ENCODE results near the gene PUS10.
"Not testable (repeated sequence)": the region's sequence is repeated elsewhere in the genome, so short reads cannot be mapped to it uniquely, and the experiment has no call there.

The PUS10 gene, protein sequence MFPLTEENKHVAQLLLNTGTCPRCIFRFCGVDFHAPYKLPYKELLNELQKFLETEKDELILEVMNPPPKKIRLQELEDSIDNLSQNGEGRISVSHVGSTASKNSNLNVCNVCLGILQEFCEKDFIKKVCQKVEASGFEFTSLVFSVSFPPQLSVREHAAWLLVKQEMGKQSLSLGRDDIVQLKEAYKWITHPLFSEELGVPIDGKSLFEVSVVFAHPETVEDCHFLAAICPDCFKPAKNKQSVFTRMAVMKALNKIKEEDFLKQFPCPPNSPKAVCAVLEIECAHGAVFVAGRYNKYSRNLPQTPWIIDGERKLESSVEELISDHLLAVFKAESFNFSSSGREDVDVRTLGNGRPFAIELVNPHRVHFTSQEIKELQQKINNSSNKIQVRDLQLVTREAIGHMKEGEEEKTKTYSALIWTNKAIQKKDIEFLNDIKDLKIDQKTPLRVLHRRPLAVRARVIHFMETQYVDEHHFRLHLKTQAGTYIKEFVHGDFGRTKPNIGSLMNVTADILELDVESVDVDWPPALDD

DNA sequence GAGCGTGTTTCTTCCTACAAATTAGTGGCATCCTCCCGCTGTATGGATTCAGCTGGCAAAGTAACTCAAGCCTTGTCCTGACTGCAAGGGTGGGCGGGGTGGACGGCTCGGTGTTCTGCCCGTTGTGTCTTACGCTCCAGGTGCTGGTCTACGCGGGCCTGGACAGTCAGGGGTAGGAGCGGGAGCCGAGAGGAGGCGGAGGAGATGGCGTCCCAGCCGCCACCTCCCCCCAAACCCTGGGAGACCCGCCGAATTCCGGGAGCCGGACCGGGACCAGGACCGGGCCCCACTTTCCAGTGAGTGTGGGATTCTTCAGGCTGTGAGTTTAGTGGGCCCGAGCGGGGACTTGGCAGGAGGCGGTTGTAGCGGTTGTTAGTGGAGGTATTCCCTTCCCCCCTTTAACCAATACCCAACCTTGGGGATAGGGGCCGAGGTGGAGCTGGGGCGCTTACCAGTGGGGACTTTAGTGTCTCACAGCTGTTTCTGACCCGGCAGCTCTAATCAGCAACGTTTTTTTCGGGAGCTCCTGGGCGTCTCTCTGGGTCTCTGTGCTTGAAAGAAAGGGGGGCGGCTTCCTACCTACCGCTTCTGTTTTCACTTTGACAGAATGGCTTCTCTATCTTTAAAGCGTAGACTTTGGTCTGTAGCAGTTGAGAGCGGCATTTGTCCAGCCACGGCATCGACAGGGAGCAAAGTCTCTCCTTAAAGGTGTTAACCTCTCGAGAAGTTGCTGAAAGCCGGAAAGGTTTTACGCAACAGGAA lies at the start of gene PUS10, which contains the start of gene PEX13:
PUS10 (minus strand) TSS at position 700 of the 762 bp plus-strand sequence. CDS start 6,365 bp downstream, outside the sequence.
PEX13 (plus strand) TSS at position 165 of the 762 bp plus-strand sequence; CDS start at position 205, 40 bp downstream.
- DNase-seq (ENCODE audit: low read depth): peak; percentile 41

DNA sequence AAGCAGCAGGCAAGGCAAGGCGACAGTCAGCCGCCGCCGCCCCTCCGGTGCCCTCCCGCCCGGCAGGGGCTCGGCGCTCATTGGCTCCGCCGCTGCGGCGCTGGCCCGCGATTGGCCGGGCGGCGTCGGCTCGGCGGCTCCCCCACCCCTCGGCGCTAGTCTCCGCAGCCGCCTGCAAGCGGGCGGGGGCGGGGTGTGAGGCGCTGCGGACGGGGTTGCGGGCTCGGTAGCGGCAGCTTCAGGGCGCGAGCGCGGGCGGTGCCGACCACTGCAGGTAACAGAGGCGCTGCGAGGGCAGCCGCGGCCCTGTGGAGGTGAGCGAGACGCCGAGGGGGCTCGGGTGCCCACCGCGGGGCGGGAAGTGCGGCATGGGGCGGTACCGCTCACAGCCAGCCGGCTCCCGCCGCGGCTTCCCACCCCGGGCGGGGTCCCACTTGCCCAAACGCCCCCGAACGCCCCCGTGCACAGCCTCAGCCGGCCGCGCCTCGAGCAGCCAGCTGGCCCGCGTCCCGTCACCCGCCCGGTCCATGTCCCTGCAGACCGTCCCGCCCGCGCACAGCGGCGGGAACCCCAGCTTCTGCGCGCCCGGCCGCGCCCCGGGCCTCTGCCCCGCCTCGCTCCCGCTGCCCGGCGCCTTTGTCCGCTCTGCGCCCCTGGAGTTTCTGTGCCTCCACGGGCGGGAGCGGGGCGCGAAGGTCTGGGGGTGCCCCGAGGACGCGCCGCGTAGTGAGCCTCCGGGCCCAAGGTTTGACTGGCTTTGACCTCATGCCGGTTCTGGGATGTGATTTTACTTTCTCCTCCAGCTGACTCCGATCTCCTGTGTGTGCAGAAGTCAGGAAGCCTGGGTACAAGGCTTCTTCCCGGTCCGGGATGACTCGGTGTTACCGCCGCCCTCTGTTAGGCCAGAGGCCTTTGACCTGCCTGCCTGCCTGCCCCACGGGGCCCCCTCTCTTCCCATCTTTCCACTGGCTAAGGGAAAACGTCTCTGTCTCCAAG lies 48.0 kb upstream of the PUS10 start, which contains the start of gene SANBR:
SANBR (plus strand) TSS at position 158 of the 996 bp plus-strand sequence. CDS start 4,480 bp downstream, outside the sequence.
- peak; percentile 70 for DNase-seq (ENCODE audit: low read depth)

DNA sequence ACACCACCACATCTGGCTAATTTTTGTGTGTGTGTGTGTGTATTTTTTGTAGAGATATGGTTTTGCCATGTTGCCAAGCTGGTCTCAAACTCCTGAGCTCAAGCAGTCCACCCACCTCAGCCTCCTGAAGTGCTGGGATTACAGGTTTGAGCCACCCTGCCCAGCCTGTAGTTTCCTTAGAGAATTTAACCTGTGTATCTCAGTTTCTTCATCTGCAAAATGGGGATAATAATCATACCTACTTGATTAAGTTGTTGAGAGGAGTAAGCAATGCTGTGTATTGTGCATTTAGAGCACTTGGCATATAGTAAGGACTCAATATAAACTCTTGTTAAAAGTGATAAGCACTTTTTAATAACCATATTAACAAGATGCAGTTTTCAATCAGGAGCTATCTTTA lies 41.3 kb upstream of the PUS10 start:
- DNase-seq (ENCODE audit: low read depth): no peak

DNA sequence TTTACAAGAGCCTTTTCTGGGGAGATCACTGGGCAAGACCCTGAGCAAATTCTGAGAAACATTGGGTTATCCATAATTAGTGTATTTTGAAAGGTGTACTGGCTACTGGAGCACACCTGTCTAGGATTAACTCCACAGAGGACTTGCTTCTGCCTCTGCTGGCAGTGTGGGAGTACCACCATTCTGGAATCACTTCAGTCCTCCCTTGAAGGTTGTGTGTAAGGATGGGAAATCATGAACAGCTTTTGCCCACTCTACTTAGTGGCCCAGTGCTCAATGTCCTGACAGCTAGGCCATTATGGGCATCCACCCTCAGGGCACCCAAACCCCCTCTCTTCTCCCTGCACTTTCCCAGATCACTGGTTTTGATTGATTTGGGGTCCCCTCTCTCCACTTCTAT lies 39.5 kb upstream of the PUS10 start:
- no peak for DNase-seq (ENCODE audit: low read depth)

DNA sequence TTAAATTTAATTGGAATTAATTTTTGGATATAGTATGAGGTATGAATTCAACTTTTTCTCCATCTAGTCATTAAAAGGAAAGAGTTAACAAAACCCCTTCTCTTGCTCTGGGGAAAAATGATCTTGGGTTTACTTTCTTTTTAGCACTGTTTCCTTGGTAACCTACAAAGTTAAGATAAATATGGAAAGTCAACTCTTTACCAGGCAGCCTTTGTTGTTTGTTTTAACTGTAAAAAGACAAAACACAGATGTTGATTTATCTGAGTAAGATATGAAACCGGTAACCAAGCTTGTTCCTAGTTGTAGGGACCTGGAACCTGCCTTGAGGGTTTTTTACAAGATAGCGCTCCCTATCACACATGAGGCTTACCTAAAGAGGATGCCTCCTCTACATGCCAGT lies 37.5 kb upstream of the PUS10 start:
- DNase-seq (ENCODE audit: low read depth): no peak

DNA sequence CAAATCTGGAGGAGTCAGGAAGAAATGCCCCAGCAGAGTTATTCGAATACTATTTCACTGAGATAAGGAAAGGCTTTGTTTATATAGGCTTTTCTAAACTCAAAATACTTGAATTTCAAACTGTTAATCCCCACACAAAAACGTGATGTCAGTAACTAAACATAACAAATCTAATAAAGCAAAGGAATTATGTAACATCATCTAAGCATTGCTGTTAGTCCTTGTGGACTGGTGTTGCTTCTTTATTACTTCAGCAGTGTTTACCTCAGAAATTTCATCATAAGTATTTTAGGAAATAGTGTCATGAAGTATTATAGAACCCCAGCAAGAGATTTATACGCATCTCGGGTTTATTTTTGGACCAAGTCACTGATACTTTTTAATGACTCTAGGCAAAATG lies 27.9 kb upstream of the PUS10 start:
- no peak for DNase-seq (ENCODE audit: low read depth)

DNA sequence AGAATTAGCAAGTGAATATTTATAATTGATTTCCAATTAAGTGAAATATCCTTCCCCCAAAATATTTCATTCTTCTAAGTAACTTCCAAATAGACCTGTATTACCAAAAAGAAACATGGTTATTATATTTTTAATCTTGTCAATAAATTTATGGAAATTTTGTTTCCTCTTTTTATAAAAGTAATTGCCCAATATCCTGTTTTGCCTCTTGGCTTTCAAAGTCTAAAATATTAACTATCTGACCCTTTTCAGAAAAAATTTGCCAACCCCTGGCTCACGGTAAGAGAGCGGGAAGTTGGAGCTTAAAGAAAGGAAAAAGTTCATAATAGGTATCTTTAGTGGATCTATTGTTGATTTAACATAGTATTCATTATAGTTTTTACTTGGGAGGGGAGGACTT lies 27.2 kb upstream of the PUS10 start:
- DNase-seq (ENCODE audit: low read depth): no peak

DNA sequence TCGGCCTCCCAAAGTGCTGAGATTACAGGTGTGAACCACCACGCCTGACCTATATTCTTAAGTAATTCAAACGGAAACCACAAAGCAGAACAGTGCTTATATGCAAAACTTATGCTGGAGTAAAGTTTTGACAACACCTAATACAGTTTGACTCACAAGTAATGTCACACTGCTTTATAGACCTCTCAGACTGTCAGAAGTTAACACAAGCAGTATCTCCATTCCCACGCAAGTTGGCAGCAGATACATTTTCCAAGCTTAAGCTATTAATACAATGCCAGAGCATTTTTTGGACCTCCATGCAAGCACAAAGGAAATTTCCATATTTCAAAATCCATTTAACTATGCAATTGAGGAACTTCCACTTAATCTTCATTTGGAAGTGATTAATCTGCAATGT lies 26.6 kb upstream of the PUS10 start:
- no peak for DNase-seq (ENCODE audit: low read depth)

DNA sequence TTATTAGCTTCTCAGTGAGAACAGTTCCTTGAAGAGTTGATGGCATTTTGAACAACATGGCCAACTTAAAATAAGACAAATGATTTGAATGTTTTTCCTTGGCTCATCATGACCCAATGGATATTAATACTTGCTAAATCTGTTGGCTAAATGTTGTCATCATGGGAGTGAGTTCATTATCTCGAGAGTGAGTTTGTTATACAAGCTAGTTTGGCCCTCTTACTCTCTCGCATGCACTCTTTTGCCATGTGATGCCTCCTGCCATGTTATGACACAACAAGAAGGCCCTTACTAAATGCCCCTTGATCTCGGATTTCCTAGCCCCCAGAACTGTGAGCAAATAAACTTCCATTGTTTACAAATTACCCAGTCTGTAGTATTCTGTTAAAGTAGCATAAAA lies 24.8 kb upstream of the PUS10 start:
- no peak for DNase-seq (ENCODE audit: low read depth)

DNA sequence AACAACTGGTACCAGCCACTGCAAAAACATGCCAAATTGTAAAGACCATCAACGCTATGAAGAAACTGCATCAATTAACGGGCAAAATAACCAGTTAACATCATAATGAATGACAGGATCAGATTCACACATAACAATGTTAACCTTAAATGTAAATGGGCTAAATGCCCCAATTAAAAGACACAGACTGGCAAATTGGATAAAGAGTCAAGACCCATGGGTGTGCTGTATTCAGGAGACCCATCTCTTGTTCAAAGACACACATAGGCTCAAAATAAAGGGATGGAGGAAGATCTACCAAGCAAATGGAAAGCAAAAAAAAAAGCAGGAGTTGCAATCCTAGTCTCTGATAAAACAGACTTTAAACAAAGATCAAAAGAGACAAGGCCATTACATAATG lies 18.6 kb upstream of the PUS10 start:
- DNase-seq (ENCODE audit: low read depth): not testable (repeated sequence)

DNA sequence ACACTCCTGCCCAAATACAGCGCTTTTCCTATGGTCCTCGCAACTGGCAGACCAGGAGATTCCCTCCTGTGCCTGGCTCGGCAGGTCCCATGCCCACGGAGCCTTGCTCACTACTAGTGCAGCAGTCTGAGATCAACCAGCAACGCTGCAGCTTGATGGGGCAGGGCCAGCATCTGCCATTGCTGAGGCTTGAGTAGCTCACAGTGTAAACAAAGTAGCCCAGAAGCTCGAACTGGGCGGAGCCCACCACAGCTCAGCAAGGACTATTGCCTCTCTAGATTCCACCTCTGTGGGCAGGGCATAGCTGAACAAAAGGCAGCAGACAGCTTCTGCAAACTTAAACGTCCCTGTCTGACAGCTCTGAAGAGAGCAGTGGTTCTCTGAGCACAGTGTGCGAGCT lies 16.5 kb upstream of the PUS10 start:
- not testable (repeated sequence) for DNase-seq (ENCODE audit: low read depth)

DNA sequence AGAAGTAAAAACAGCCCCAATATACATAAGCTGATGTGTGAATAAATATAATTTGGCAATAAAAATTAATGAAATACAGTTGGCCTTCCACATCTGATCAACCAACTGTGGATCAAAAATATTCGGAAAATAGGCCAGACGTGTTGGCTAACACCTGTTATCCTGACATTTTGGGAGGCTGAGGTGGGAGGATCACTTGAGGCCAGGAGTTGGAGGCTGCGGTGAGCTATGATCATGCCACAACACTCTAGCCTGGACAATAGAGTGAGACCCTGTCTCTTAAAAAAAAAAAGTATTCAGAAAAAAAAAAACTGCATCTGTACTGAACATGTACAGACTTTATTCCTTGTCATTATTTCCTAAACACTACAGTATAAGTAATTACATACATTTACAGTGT lies 11.5 kb upstream of the PUS10 start:
- DNase-seq (ENCODE audit: low read depth): no peak

DNA sequence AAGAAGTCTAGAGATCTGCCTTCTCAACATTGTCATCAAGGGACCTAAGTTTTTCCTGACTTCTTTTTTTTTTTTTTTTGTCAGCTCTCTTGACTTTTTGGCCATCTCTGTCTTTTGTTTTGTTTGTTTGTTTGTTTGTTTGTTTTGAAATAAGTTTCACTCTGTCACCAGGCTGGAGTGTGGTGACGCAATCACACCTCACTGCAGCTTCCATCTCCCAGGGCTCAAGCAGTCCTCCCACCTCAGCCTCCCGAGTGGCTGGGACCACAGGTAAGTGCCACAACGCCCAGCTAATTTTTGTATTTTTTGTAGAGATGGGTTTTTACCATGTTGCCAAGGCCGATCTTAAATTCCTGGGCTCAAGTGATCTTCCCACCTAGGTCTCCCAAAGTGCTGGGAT lies 5.6 kb upstream of the PUS10 start:
- DNase-seq (ENCODE audit: low read depth): no peak

DNA sequence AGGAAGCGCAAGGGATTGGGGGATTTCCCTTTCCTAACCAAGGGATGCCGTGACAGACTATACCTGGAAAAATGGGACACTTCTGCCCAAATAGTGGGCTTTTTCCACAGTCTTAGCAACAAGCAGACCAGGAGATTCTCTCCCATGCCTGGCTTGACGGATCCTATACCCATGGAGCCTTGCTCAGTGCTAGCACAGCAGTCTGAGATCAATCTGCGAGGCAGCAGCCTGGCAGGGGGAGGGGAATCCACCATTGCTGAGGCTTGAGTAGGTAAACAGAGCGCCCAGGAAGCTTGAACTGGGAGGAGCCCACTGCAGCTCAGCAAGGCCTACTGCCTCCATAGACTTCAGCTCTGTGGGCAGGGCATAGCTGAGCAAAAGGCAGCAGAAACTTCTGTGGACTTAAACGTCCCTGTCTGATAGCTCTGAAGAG lies 3.2 kb upstream of the PUS10 start:
- no peak for DNase-seq (ENCODE audit: low read depth)

DNA sequence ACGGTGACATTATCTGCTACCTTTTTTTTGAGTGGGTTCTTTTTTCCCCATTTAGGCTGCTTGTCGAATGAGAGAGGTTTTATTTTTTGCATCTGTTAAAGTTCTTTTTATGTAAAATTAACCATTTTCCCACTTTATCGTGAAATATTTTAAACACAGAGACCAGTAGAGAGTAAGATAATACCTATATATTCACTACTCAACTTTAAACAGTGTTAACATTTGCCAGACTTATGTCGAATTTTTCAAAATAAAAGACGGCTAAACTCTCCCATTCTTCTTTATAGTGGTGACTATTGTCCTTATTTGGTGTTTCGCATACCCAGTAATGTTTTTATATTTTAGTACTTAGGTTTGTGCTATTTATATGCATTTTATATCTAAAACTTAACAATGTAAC lies 743 bp upstream of the PUS10 start:
- DNase-seq (ENCODE audit: low read depth): no peak

DNA sequence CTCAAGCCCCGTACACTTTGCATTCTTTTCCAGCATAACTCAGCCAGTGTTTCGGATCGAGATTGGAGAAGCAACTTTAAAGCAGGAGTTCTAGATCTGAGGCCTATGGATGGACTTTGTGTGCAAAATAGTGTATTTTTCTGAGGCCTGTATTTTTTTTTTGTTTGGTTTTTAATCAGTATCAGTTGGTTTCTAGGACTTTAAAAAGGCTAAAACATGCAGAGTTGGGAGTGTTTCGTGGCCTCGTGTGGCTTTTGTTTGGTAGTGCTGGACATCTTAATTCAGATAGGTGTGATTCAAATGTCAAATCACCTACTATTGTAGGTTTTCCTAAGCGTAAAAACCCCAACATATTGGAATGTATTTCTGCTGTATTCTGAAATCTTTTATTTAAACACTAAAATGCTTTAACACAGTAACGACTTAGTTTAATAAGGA lies 282 bp upstream of the PUS10 start:
- no peak for DNase-seq (ENCODE audit: low read depth)

DNA sequence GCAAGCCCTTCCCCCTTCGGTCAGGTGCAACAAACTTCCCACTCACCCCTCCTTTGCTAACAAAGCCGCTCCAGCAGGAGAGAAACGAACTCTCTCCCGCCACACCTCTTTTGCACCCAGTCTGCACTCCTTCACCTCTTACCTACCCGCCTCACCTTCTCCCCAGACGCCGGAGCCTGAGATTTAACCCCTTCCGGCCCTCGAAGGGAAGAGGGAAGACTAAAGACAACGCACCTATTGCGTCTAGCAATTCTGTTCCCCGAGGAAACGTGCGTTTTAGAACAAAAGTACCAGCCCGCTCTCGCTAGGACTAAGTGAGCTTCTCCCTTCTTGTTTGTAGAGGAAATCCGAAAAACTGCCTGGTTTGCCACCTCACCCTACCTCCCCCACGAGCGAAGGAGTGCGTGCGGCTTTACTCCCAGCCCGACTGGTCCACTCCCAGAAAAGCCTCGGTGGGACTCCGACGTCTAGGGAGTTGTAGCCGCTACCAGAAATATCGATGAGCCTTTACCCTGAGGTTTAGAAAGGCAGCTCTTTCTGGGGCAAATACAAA lies 976 bp downstream of the PUS10 start:
- DNase-seq (ENCODE audit: low read depth): peak; percentile 51

DNA sequence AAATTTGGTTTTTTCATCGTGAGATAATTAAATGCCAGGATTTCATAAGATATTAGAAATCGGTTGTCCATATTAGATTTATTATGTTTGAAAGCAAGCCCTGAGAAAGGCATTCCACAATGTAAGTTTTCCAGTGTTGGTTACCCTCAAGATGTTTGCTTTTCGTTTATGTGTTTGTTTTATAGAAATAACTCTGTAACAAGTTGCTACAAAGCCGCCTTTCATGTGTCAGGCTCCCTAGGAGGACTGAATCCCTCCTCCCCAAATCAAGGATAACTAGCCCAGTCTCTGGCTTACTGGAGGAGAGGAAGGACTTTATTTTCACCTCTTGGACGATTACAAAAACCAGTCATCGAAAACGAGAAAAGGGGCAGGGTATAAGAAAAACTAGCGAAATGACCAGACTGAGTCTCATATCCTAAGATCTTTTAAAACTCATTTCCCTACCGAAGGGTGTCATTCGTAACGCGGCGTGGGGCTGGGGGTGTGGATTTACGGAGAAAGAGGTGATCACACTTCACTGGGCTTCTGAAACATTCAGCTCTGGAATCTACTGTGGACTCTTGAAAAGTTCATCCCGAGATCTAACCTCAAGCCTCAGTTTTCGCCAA lies 1.6 kb downstream of the PUS10 start:
- DNase-seq (ENCODE audit: low read depth): no peak

DNA sequence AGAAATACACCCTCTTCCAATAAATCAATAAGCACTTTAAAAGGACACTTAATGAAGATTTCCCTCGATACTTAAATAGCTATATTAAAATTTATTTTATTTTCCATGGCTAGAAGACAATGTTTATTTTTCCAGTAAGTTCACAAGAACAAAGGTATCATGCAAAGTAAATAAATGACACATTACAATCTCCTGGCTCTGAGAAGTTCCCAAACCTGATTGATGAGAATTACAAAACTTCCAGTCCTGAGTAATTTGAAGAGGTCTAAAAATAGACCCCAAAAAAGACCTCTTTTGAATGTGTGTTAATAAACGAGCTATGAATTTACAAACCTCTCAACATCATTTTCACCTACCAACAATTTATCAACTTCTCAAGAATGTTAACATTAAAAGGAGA lies 2.1 kb downstream of the PUS10 start:
- DNase-seq (ENCODE audit: low read depth): no peak

DNA sequence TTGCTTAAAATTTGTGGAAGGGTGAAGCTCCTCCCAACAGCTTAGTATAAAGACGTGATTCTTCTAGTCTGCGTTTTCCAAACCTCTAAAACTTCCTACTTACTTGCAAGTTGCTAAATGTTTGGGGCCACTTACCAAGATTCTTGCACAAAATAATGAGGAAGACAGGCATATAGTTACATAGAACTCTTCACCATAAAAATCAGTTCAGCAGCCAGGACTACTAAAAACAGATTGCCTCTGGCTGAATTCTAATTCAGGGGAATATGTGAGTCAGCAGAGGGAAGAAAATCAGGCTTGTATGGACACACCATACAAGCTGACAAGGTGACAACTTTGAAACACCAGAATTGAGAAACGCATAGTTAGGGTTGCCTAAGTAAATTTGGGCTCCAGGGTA lies 3.3 kb downstream of the PUS10 start:
- no peak for DNase-seq (ENCODE audit: low read depth)

DNA sequence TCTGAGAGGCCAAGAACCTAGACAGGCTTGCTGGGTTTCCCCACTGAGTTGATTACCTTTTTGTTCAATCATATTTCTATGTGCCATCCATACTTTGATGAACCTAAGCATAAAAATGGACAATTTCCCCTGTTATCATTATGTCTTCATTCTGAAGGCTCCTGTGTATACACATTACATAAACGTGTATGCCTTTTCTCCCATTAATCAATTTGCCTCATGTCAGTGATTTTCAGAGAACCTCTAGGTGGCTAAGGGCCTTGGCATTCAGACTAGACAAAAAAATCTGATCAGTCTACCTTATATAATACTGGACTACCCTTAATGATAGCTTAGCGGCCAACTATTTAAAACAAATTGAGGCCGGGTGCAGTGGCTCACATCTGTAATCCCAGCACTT lies 4.7 kb downstream of the PUS10 start:
- no peak for DNase-seq (ENCODE audit: low read depth)
